Activated CD8-positive, alpha-beta memory T cell treated with anti-CD3 and anti-CD28 coated beads, Interleukin-2, amount 50 U/mL, for 1 hour (primary cell): Measurements from ENCODE around the gene CCDC102B.

Experiments used
- DNase-seq: peaks from one replicate; pipeline ENCODE4 v3.0.0-alpha.2; 2020; ENCODE audit errors: extremely low read depth

The CCDC102B gene

GRCh38 chr18:69082499-69082898, 284.6 kb downstream of the CCDC102B start:
- DNase-seq = no peak

DNA sequence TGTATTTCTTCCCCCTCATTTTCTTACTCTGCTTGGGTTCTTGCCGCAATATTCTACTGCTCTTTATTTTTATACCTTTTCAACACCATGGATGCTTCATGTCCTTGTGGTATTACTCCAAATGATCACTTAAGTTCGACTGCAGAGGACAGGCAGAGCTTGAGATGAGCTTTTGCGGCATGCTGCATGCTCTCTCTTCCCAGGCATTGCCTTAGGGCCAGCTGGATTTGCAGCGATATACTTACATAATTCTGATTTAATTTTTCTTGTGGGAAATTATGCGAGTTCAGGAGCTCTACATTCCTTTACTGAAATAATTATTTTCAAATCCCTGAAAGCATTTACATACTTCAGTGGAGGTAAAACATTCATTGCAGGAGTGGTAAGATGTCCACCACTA, 288.1 kb downstream of the CCDC102B start:
- DNase-seq = no peak

DNA sequence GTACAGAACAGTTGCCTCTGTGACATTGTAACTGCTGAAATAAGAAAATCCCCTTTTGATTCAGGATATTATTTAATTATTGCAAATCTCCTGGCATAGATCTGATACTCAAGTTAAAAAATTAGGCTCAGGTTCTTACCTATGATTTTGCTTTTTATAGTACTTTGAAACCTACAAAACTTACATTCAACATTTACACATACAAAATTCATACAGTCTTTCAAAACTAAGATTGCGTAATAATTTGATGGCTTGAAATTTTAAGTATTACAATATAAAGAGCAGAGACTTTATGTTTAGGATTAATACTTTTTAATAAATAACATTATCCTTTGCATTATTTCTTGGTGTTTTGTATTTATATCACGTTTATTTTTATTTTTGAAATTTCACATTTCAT, 291.1 kb downstream of the CCDC102B start:
- DNase-seq = no peak

DNA sequence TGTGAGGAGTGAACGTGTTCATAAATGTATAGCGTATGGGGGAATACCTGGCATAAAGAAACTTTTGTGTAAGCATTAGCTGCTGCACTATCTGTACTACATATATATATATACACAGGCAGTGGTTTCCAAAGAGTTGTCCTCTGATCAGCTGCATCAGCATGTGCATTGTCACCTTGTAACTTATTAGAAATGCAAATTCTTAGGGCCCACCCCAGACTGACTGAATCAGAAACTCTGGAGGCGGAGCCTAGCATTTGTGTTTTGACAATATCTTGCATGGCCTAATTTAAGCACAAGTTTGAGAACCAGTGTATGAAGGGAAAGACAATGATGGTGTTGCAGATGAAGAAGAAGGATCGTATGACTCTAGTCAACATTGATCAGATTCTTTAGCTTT, 299.5 kb downstream of the CCDC102B start:
- DNase-seq = no peak

DNA sequence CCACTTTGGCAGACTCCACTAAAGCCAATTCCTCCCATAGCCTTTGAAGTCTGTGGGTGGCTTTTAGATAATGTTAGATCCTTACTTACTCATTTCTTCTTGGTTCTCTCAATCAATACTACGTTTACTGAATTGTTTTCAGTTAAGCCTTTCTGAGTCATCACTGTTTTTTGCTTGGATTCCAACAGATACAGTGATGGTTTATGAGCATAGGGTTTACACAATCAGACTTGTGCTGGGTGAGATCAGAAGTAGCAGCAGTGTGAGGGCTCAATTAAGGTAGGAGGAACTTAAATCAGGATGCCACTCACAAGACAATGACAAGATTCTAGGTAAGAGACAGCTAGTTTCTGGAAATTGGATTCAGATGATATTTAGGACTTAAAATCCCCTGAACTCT, 305.1 kb downstream of the CCDC102B start:
- no peak for DNase-seq
